ENCODE measurements around the gene PCSK6.

DNA sequence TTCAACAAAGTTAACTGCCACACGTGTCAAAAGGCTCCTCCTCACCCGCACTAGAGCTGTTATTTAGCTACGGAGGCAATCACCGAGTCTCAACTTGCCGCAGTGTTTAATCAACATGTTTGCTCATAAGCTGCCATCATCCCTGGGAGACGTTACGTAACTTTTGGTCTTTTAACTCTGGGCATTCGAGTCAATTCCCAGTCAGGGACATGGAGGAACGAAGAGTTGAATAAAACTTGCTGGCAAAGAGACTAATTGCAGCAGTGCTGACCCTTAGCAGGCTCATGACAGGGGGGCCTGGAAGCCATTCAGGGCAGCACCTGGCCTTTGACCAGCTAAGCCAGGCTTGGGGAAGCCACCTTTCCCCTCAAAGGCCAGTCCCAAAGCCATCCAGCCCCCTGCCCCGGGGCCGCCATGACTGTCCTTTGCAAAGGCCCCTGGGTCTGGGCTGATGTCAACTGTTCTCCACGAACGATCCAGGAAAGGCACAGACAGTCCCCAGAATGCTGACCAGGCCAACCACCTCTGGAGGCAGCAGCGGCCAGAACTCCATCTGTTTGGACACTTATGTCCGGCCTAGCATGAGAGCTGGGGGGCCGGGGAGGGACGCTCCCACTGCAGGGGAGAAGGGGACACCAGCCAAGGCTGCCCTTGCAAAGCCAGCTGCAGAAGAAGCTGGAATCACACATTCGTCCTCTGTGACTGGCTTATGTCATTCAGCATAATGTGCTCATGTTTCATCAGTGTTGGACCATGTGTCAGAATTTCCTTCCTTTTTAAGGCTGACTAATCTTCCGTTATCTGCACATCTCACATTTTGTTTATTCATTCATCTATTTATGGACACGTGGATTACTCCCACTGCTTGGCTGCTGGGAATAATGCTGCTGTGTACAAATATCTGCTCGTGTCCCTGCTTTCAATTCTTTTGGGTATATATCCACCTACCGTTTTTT is 43.7 kb downstream of the PCSK6 start:
- TF ChIP-seq, protein P1, sequence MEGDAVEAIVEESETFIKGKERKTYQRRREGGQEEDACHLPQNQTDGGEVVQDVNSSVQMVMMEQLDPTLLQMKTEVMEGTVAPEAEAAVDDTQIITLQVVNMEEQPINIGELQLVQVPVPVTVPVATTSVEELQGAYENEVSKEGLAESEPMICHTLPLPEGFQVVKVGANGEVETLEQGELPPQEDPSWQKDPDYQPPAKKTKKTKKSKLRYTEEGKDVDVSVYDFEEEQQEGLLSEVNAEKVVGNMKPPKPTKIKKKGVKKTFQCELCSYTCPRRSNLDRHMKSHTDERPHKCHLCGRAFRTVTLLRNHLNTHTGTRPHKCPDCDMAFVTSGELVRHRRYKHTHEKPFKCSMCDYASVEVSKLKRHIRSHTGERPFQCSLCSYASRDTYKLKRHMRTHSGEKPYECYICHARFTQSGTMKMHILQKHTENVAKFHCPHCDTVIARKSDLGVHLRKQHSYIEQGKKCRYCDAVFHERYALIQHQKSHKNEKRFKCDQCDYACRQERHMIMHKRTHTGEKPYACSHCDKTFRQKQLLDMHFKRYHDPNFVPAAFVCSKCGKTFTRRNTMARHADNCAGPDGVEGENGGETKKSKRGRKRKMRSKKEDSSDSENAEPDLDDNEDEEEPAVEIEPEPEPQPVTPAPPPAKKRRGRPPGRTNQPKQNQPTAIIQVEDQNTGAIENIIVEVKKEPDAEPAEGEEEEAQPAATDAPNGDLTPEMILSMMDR (IDR thresholded peaks at IDR 0.05): no peak
- TF ChIP-seq TEAD4 (CRISPR knock-in tag; IDR thresholded peaks at IDR 0.05) (no peak), SMAD3 (CRISPR knock-in tag; IDR thresholded peaks at IDR 0.05; ENCODE audit: borderline replicate concordance) (no peak), SP1 (CRISPR knock-in tag; conservative IDR thresholded peaks at IDR 0.05) (no peak), RELA (CRISPR knock-in tag; IDR thresholded peaks at IDR 0.05; ENCODE audit: borderline replicate concordance) (no peak)
- TF ChIP-seq, protein P2, sequence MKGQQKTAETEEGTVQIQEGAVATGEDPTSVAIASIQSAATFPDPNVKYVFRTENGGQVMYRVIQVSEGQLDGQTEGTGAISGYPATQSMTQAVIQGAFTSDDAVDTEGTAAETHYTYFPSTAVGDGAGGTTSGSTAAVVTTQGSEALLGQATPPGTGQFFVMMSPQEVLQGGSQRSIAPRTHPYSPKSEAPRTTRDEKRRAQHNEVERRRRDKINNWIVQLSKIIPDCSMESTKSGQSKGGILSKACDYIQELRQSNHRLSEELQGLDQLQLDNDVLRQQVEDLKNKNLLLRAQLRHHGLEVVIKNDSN (CRISPR knock-in tag; IDR thresholded peaks at IDR 0.05): no peak
- TF ChIP-seq, protein P3, sequence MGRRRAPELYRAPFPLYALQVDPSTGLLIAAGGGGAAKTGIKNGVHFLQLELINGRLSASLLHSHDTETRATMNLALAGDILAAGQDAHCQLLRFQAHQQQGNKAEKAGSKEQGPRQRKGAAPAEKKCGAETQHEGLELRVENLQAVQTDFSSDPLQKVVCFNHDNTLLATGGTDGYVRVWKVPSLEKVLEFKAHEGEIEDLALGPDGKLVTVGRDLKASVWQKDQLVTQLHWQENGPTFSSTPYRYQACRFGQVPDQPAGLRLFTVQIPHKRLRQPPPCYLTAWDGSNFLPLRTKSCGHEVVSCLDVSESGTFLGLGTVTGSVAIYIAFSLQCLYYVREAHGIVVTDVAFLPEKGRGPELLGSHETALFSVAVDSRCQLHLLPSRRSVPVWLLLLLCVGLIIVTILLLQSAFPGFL (CRISPR knock-in tag; IDR thresholded peaks at IDR 0.05; ENCODE audit: borderline replicate concordance): no peak
